ENCODE data around the gene SLC25A26.

Gene SLC25A26

DNA sequence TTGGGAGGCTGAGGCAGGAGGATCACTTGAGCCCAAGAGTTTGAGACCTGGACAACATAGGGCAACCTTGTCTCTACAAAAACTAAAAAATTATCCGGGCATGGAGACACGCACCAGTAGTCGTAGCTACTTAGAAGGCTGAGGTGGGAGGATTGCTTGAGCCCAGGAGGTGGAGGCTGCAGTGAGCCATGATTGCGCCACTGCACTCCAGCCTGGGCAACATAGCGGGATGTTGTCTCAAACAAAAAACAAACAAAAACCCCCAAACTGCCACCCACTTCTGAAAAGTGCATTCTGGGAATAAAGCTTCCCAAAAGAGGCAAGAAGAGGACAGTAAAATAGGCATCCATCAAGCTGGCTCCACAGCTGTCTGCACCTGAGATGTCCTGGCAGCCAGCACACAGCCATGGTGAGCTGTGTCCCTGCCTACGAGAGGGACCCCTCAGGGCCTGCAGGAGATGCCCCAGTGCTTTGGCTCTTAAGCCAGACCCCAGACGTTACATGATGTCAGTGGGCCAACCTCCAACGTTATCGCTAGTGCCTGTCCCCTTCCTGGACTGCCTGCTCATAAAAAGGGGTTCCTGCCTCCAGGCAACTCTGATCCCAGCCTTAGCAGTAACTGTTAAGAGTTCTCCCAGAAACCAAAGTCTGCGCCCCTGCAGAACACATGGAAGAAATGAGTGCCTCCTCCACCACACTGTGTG lies 178.9 kb downstream of the SLC25A26 start:
- DNase-seq = no peak

DNA sequence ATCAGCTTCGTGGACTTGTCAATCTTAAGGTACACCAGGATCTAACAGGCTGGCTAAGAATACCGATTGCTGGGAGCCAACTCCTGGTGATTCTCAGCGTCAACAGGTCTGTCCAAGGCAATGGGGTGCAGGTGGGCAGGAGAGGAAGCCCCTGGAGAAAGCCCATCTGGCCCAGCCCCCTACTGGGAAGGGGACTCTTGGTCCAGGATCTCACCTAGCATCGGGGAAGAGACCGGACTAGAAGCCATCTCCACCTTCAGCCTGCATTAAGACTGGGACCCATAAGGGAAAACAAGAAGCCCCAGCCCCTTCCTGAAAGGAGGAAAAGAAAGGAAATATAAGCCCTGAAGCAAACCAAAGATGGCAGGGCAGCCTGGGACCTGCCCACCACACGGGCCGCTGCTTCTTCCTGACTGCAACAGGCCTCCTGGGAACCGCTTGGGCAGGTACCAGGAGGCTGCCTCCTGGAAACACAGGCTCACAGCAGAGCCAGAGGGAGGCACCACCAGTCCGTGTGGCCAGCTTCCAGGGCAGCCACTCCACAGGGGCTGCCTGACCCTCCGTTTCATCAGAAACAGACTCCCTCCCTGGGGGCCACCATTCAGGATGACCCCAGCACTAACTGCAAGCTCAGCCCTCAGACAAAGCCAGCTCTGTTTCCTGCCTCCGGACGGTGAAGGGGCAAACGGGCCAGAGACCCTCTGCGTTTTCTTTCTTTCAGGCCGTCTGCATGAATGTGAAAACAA lies 179.8 kb downstream of the SLC25A26 start:
- no peak for DNase-seq

DNA sequence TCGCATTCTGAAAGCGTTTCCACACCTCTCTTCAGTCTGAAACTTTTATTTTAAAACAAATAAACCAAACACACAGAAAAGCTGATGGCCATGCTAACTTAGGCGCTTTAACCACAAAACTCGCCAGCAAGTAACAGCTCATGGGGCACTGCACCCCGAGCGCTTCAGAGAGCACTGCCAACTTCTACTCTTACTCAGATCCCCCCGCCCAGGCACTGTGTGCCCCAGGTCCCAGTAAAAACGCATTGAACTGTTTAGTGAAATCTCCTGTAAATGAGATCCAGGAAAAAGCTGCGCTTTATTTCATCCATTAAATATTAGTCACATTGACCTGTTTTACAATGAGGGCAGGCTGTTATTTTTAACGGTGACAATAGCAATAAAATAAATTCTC lies 180.4 kb downstream of the SLC25A26 start:
- DNase-seq = no peak

DNA sequence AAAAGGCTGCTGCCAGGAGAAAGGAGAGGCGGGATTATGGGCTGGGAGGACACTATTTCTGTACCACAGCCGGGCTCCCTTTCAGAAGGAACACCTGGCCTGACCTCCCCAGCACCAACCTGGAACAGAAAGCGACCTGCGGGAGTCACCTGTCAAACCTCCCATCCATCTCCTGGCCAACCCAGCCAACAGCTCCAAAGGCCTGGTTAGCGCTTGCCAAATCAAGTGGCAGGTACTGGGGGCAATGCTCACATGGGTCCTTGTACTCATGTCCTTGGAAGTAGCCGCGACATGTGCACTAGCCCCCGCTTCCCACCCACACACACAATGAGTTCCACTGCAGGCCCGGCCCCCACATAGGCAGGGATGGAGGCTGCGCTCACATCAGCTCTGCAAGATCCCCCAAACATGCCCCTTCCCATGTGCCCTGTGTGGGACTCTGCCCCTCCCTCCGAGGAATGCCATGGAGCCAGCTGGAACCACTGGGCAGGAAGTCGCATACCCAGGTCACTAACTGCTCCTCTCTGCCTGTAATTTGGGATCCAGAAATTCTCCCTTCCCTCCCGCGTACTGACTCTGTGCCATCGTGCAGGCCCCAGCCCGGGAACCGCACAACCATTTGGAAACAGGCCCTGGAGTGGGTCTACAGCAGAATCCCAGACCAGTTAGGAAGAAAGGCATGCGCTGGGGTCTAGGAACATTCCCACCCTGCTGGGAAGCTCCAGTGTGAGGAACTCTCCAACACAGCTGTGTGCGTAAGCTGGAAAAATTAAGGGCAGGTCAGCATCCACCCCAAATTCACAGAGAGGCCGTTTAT lies 181.1 kb downstream of the SLC25A26 start:
- DNase-seq = no peak

DNA sequence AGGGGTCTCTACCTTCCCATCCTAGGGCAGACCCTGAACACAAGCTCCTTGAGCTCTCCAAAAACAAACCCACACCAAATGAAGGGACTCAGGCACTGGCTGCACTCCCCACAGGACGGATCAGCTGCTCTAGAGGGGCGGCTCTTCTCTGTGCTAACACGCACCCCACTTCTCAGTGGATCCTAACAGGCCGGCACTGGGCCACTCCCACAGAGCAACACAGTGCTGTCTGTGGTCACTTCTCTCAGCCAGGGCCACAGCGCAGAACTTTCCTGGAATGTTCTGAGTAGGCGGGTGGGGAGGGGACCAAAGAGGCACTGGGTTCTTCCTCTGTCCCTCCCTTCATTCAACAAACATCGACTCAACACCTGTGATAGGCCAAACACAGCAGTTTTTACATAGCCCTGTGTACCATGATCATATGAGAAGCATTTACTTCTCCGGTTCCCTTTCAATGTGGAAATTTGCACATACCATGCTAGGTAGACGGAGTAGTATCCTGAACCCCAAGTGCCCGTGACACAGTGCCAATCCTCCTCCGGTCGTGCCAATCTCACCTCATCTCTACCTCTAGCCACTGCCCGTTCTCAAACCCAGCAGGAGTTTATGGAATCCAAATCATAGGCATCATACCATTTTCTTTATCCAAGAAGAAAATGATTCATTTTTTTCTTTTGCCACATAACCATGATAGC lies 181.9 kb downstream of the SLC25A26 start:
- DNase-seq = no peak

DNA sequence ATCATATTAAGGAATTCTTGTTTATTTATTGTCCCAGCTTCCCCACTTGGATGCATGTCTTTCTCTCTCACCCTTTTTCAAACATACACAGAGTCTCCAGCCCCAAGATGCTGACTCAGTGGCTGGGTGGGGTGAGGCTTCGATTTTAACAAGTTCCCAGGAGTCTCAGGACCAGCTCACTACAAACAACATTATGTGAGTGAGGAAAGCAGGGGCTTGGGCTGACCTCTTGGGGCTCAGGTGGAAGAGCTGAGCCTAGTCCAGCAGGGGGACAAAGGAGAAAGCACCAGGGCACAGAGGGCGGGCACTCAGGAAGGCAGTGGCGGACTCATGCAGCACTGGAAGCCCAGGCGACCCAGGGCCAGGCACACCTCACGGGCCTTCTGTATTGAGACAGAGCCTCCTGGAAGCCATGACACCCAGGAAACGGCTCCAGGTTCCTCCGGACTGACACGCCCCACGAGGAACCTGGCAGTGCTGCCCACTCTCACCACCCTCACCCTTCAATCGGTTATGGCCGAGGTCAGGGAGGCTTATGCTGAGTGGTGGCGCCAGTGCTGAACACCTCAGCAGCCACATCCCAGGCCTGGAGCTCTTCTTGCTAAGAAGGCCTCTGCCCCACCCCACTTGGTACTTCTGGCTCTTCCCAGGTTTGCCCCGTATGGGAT lies 182.7 kb downstream of the SLC25A26 start:
- no peak for DNase-seq

DNA sequence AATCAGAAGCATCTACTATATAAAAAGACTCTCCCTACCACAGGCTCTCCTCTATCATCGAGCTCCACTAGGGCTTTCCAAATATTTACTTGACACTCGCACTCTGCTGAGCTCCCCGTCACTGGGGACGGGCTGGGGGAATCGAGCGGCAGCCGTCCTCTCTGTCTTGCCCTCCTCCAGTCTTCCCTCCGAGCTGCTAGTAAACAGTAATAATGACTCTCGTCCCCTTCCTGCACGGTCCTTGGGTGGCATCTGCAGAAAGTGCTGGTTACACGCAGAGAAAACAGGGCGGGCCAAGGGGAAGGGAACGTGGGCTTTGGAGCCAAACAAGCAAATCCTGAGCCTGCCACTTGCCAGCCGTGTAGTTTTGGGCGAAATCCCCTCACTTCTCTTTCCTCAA lies 183.4 kb downstream of the SLC25A26 start:
- no peak for DNase-seq

DNA sequence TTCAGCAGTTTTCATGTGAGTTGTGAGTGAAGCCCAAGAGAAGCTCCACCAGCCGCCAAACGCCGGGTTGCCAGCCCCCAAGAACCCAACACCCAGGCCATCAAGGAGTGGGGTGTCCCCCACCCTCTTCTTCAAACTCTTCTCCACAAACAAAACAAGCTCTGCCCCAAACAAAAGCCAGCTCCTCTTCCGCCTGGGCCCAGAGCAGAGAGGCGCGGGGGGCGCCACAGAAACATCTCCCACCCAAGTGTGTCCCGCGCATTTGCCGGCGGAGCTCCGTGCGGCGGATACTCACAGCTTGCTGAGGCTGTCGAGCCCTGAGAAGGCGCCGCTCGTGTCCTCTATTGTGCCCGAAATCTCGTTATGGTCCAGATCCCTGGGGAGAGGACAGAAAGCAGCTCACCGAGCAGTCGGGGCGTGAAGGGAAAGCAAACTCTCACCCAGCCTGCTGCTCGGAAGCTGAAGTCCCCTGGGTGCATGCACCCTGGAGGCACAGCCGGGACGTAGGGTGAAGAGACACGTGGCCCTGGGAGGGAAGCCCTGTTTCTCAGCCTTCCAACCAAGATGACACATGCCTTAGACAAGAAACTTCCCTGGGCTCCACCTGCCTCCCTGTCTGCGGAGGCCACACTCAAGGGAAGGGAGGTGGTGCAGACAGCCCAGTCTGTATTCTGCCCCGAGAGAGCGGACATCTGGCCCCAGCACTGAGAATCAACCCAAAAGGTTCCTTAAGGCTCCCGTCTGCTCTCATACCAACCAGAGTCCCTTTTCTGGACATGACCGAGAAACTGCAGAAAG lies 184.3 kb downstream of the SLC25A26 start:
- no peak for DNase-seq

DNA sequence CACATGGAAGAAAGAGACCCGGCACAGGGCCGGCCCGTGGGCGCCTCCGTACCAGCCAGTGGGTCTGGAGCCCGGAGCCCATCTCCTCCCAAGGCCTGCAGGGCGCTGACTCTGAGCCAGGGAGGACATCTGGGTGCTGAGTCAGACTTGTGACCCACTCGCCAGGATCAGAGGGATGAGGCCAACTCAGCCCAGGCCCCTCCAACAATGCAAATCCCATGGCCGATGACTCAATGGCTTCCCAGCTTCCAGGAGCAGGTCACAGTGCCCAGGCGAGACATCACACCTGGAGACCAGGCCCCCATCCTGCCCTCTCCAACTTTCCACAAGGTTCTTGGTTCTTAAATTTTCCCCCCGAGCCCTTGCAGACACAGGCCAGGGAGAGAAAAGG lies 184.9 kb downstream of the SLC25A26 start:
- DNase-seq = no peak

DNA sequence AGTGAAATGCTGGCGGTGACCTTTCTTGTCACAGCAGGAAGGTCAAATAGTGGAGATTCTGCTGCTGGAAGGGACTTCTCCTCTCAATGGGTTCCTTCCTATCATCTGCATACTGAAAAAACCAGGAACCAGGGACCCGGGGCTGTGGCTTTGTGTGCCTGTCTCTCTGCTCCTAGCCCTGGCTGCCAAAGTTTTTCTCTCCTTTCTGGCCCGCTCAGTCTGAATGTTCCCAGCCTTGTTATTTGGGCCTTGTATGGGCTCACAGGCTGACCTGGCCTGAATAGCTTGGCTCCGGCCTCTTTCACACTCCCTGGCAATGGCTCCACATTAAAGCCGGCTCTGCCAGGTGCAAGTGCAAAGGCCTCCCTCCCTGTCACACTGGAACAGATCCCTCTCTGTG lies 185.4 kb downstream of the SLC25A26 start:
- no peak for DNase-seq

DNA sequence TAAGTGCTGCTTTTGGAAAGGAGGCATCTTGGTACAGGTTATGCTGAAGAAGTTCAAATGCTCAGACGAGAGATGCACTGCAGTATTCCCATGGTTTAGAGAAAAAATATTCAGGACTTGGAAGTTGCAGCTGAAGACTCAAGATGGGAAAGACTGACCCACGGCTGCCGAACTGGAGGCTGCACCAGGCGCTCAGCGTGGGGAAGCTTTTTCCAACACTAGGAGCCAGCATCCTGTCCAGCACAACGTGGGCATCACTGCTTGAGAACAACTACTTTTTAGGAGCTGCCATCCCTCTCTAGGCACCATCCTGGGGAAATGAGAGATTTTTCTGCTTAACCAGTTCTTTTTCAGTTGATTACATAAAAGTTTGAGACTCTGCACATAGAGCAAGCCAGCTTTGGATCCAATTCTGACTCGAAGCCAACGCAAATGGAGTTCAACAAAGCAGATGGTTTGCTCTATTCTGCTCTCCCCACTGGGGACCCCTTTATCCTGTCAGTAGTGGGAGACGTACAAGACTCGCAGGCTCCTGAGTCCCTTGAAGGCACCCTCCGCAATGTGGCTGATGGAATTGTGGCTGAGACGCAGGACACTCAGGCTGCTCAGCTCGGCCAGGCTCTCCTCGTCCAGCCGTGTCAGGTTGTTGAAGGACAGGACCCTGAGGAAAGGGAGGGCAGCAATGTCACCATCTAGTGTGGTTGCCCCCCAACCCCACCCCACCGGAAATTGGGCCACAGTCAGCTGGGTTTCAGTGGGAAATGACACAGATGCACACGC lies 186.2 kb downstream of the SLC25A26 start:
- no peak for DNase-seq

DNA sequence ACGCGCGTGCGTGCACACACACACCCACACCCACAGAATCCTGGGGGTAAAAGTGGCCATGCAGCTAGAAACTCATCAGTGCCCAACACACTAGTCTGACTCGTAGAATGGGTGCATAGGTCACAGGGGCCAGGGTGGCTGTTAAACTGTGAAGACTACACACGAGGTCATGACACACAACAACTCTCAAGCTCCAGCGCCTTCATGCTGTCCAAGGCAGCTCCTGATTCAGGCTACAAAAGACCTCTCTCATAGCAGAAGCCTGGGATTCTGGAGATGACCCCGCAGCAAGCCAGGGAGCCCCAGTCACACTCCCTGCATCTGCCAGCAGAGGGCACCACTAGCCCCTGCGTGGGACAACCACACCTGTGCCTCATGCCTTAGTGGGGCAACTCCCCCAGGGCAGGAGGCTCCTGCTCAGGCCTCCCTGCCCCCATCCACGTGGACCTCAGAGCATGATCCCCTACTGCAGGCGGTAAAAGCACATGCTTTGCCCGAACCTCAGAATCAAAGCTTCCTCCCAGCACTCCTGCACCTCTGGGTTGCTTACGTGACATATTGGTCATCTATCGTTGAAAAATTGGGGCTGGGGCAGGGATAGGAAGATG lies 186.9 kb downstream of the SLC25A26 start:
- peak; percentile 59 for DNase-seq

DNA sequence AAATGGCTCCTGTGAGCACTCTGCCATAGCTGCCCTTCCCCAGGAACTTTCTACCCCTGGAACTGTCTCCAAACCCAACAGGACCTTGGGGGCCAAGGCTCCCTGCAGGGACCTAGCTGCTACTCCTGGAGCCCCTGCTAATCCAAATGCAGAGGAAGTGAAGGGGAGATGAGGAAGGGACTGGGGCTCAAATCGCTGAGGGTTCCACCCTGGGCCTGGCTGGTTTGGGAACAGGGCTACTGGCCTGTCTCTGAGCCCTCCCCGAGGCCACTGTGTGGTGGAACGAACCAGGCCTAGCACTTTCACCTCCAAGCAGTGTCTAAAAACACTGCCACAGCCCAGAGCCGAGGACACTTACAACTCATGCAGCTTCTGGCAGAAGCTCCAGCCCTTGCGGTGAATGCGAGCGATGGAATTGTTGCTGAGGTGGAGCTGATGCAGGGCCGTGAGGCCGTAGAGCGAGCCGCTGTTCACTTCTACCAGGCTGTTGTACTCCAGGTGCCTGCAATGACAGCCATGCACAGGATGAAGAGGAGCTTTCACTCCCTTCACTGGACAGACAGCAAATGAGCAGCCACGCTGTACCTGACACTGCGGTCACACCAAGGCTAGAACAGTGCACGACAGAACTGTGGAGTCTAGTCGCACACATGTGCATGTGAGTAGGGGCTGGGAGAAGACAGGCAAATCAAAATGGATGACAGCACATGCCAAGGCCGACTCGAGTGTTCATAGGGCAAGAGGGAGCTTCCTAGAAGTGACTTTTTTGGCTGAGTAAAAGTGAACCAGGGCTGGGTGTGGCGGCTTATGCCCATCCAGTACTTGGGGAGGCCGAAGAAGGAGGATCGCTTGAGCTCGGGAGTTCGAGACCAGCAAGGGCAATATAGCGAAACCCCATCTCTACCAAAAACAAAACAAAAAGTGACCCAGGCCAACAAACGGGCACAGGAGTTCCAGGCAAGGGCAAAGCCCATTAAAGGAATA lies 189.3 kb downstream of the SLC25A26 start:
- no peak for DNase-seq

DNA sequence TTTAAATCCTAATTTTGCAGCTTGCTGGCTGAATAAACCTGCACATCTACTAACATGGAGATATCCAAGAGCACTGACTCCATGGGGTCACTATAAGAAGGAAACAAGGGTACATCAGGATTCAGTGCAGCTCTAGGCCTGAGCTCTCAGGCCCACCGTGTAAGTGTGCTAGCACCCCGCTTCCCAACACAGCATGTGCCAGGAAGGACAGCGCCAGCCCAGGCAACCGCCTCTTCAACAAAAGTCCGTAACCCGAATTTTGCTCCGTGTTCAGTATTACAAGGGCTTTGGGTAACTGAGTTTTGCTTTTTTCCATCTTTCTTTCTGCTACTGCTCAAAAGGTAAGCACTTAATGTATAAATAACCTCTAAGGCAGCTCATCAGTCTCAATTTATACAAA lies 190.2 kb downstream of the SLC25A26 start:
- no peak for DNase-seq

DNA sequence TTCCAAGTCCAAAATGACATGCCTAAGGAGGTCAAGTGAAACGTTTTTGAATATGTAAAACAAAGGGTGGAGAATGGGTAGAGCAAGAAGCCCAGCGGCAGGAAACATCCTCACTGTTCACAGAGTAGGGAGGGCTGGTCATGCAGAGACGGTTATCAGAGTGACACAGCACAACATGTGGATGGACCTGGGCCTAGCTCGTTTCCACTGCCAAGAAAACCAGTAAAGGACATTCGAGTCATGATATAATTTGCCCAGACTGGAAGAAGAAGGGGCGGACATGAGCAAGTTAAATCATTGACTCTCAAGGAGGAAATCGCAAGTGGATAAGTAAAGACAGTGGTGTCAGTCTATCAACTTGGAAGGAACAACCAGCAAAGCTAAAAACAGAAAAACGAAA lies 190.7 kb downstream of the SLC25A26 start:
- DNase-seq = peak; percentile 76

DNA sequence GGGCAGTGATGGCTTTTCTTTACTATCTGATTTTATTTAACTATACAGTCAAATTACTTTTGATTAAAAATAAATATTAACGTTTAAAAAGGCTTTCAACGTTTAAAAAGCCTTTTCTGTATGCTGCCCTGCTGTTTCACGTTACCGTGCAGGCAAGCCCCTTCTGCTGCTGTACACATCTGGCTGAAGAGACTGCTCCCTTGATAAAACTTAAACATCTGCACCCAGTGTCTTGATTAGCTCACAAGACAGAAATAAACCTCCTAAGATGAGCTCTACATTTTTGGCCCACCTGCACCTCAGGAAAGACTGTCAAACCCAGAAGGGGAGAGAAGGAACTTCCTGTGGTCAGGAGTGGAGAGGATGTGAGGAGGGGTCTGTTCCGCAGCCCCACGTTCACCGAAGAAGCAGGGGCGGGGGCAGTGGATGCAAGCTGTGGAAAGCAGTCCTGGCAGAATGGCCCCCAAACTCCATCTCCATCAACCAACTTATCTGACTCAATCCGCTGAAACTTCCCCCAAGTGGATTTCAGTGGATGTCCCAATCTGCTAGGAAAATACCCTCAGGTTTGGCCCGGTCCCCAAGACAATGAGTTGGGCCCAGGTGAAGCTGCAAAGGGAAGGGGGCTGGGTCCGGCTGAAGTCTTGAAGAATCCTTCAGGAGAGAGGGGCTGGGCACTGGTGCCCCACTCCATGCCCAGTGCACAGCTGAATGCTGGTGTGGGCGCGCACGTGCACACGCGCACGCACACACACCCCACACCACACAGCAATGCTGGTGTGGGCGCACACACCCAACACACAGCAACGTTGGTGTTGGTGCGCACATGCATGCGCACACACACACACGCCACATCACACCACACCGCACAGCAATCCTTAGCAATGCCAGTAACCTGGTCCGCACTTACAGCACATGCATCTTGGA lies 191.4 kb downstream of the SLC25A26 start:
- DNase-seq = no peak

DNA sequence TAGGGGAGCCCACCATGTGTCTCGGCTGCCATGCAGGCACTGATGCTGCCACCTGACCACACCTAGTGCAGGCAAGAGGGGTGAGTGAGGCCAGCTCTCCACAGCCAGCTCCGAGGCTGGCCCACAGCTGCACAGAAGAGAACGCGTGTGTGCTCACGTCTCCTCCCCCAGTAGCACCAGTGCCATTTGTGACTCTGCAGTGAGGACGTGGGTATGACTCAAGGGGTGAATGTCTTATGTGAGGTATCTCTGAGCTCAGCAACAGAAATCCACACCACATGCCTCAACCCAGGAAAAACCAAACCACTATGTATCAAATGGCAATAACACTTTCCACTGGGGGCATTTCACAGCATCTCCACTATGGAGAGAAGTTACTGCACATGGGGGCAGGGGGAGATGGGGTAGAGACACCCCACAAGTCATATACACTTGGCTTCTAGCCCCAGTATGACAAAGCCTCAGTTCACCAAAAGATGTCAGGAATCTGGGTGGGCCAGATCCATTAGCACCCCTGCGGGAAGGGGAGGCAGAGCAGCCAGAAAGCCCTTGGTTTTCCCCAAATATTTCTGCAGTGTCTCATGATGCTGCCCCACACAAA lies 192.4 kb downstream of the SLC25A26 start:
- DNase-seq = no peak

DNA sequence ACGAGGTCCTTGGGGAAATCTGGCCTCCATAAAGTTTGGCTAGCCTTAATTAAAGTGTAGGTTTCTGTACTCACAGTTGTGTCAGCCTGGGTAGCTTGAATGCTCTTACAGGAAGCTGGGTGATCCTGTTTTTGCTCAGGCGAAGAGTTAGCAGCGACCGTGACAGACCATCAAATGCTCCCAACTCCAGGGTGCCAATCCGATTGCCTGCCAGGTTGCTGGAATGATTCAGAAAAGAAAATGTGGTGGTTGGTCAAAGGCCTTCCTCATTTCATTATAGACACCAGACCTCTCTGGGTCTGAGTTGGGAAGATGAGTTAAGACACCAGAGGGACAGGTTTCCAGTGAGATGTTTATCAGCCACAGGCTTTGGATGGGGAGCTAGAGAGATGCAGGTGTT lies 194.0 kb downstream of the SLC25A26 start:
- DNase-seq = no peak

Measured in OCI-M1 (cell line).